Spinal cord (tissue), 10 donors: ENCODE data around the gene CCDC122. TPM values are rescaled to one million over a fixed set of nuclear protein-coding genes. Genes with fewer than 3 reads are reported as not detected.
A peak's percentile ranks its signal among the peaks of the same experiment; 100 is the strongest.

ENCODE experiments used
- DNase-seq, 6 donors: peaks; one replicate each; pipeline versions ENCODE4 v3.0.0 to v3.0.0-alpha.2; 2013 to 2015; ENCODE audit warnings: low spot score in 6 of 6, low read depth in 4 of 6
- H3K27ac ChIP-seq: one replicate; pipeline ENCODE4 v1.5.1; 2013; ENCODE audit warnings: low read depth, low read length, control low read depth
- H3K27me3 ChIP-seq: one replicate; pipeline ENCODE4 v1.6.1; 2013; ENCODE audit warnings: low read length; ENCODE audit not compliant: control insufficient read depth, insufficient read depth
- H3K36me3 ChIP-seq: one replicate; pipeline ENCODE4 v1.6.1; 2013; ENCODE audit warnings: low read length; ENCODE audit not compliant: control insufficient read depth, insufficient read depth
- H3K4me1 ChIP-seq: one replicate; pipeline ENCODE4 v1.6.1; 2013; ENCODE audit warnings: low read length; ENCODE audit not compliant: control insufficient read depth, insufficient read depth
- H3K4me3 ChIP-seq: one replicate; pipeline ENCODE4 v1.5.1; 2013; ENCODE audit warnings: low read depth, low read length, control low read depth
- H3K9me3 ChIP-seq: one replicate; pipeline ENCODE4 v1.6.1; 2013; ENCODE audit warnings: low read length; ENCODE audit not compliant: control insufficient read depth, insufficient read depth
- WGBS: methylation state at CpG from one replicate; pipeline ENCODE4 v1.1.5; 2013; ENCODE audit warnings: missing lambda C conversion rate; ENCODE audit not compliant: insufficient coverage; 5-methylcytosine and 5-hydroxymethylcytosine counted together
- polyA plus RNA-seq, 2 donors: library from polyadenylated mRNA; unstranded; fragments of 120-200 nt; gene quantifications; one replicate each; pipeline ENCODE4 v1.2.1, GENCODE V29; 2013; ENCODE audit not compliant: insufficient read length in 2 of 2
- total RNA-seq, 2 donors: library from RNA; depleted of rRNA in 1 of 2; stranded (reverse); fragments of 120-200 nt in 1 of 2; fragments of >200 nt in 1 of 2; gene quantifications; one replicate each; pipeline versions ENCODE4 v1.2.3 to v1.2.4, GENCODE V29; 2013 to 2014
- donor health status: healthy.

CCDC122 gene
- total and polyA plus RNA-seq, 4 donors: 4.7 to 7.5 (median 6.3) TPM

DNA sequence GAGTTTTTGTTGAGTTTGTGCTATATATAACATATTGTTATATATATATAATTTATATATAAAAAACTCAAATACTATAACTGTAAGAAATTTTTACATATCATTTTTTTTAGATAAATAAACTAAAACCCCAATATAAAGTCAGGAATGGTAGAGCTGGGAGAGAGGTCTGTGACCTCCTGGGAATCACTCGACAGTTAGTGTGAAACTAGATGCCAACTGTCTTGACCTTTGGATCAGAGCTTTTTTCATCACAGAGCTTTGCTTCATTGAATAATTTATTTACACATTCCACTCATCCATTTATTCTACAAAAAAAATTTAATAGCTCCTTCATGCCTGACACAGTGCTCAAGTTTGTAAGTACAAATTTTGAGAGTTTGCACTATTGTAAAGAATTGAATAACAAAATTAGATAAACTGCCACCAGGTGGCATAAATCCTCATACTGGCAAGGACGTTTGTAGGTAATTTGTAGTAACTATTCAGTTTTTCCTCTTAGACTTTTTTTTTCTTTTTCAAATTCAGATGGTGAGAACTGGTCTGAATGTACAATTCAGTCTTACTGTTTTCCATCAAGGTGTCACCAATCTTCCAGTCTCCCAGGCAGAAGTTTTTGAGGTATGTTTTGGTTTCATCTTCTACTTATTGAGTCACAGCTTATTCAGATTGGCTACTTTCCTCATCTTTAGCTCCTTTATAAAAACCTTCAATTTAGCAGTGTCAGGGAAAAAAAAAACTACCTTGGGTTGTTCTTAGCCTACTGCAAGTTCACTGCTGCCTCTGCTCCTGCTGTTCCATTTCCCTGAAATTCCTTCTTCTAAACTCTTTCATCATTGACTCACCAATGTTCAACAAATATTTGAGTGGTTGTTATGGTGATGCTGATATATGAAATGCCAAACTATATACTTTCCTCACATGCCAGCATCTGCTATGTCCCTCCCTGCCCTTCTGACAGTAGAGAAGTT, 28.9 kb upstream of the CCDC122 start:
- WGBS: no CpG with 5 or more reads among the region's 2 CpGs
- H3K36me3 ChIP-seq: no peaks in the 10 kb centered on the region
- peak; percentile 24 to 91 (median 47) for DNase-seq

DNA sequence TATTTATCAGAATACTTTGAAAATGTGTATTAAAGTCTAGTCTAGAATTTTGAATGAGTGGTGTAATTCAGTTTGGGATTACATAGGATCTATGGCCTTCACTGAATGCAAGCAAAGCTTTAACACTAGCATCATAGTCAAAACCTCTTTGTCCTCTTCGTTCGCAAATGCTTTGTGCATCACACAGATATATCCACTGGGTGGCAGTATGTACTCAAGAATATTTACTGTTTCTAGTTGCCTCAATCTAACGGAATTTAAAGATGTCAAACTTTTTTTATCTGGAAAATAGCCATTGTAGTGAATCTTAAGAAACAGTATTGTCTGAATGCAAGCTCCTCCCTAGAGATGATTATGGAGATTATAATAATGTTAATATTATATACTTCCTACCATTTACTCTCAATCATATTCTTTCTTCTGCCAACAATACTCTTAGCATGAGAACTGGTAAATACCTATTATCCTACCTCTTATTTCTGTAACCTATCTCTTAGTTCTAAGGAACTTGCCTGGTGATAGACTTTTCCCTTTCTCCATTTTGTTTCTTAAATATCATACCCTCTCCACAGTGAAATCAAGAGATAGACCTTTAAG, 26.0 kb upstream of the CCDC122 start:
- Histone ChIP-seq H3K9me3 (no peaks in the 10 kb centered on the region), H3K27me3 (no peaks in the 10 kb centered on the region), H3K36me3 (no peaks in the 10 kb centered on the region), H3K4me1 (no peaks in the 10 kb centered on the region), H3K4me3 (no peak overlapping the region), H3K27ac (no peak overlapping the region)
- DNase-seq: peak; percentile 58 to 95 (median 67)
- no CpG with 5 or more reads among the region's 3 CpGs for WGBS

More for the DNA sequence above, 28.9 kb upstream of the CCDC122 start:
- Histone ChIP-seq H3K27ac (no peak overlapping the region), H3K4me3 (no peak overlapping the region), H3K9me3 (no peaks in the 10 kb centered on the region), H3K4me1 (no peaks in the 10 kb centered on the region), H3K27me3 (no peaks in the 10 kb centered on the region)

DNA sequence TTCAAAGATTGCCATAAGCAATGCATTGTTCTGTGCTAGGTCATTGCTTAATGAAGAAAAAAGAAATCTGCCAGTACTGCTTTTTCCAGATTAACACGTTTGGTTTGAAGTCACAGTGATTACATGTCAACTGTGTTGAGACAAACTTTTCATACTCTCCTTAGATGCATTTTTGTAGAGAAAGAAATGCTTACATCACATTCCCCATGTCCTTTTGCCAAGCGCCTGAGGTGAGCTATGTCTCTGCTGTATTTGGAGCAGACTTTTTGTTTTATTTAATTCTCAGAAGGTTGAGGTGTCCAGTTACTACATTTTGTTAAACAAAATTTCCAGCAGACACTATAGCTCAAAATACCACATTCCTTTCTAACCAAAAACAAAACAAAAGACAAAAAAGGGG, 16.4 kb upstream of the CCDC122 start:
- no peaks in the 10 kb centered on the region for H3K27me3 ChIP-seq
- no peaks in the 10 kb centered on the region for H3K36me3 ChIP-seq
- H3K9me3 ChIP-seq: no peaks in the 10 kb centered on the region
- no peak overlapping the region for H3K4me3 ChIP-seq
- no CpG with 5 or more reads among the region's 2 CpGs for WGBS
- no peak for DNase-seq
- no peaks in the 10 kb centered on the region for H3K4me1 ChIP-seq
- no peak overlapping the region for H3K27ac ChIP-seq

DNA sequence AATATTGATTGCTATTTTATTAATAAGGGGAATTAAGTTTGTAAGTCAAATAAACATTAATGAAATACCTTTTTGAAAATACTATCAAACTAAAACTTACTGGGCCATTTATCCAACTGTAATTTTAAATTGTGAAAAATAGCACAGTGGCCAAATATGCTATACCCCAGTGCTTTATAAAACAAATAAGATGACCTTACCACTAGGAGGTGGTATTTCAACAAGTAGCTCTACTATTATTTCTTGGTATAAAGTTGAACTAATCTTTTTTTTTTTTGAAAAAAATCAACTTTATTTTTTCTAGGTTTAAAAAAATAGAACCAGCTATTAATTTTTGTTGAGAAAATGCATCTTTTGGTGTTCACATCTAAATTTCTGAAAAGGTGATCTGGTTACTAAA, 14.9 kb upstream of the CCDC122 start:
- Histone ChIP-seq H3K36me3 (no peaks in the 10 kb centered on the region), H3K27ac (no peak overlapping the region), H3K4me1 (no peaks in the 10 kb centered on the region), H3K9me3 (no peaks in the 10 kb centered on the region), H3K27me3 (no peaks in the 10 kb centered on the region), H3K4me3 (no peak overlapping the region)
- DNase-seq: no peak

DNA sequence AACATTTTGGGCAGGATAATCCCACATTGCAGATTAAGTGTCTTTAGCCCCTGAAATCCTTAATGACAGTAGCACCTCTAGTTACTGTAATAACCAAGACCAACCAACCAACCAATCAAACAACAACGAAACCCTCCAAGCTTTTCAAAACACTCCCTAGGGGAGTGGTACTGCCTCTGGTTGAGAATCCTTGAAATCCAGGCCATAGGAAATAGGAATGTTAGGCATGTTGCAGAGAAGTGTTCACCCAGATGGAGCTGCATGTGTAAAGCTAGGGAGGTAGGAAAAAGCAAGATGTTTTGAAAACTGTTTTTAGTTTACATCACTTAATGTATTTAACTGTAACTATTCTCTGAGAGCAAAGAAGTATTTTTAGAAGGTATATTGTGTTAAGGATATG, 4.7 kb upstream of the CCDC122 start:
- H3K9me3 ChIP-seq: no peaks in the 10 kb centered on the region
- no peaks in the 10 kb centered on the region for H3K36me3 ChIP-seq
- H3K27me3 ChIP-seq: peaks cover 4% of the 10 kb centered on the region
- DNase-seq: peak in 1 of 6 donors; percentile 25
- H3K4me3 ChIP-seq: no peak overlapping the region
- H3K4me1 ChIP-seq: peaks cover 5% of the 10 kb centered on the region
- WGBS: no CpG with 5 or more reads among the region's 1 CpG
- no peak overlapping the region for H3K27ac ChIP-seq

DNA sequence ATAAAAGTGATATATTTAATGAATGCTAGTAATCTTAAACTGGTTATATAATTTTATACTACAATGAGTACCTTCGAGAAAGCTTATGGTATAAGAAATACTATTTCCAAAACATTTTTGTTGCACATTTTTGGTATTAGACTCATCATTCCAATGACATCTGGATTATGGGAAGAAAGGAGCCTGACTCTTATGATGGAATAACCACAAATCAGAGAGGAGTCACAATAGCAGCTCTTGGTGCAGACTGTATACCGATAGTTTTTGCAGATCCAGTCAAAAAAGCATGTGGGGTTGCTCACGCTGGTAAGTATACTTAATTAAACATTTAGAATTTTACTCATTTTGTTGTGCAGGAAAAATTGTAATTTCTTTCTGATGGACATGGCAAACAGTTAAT, 4.1 kb upstream of the CCDC122 start:
- peaks cover 4% of the 10 kb centered on the region for H3K27me3 ChIP-seq
- no peak overlapping the region for H3K4me3 ChIP-seq
- H3K9me3 ChIP-seq: no peaks in the 10 kb centered on the region
- H3K27ac ChIP-seq: no peak overlapping the region
- peaks cover 9% of the 10 kb centered on the region for H3K4me1 ChIP-seq
- no CpG with 5 or more reads among the region's 3 CpGs for WGBS
- DNase-seq: no peak
- no peaks in the 10 kb centered on the region for H3K36me3 ChIP-seq

DNA sequence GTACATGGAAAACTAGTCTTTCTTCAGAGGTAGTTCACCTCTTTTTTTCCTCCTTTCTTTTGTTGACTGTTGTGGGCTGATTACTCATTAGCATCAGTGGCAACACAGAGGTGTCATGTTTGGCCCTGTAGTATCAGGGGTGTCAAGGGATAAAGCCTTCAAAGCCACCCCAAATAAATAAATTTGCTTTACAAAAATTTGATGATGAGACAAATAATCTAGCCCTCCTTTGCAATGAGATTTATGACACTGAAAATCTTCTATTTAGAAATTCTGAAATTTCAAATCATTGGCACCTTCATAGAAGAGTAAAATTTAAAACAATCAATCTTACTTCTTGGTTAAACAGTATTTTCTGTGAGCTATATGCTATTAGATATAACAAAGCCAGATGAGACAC, 2.0 kb upstream of the CCDC122 start:
- H3K4me1 ChIP-seq: peaks cover 9% of the 10 kb centered on the region
- no peak overlapping the region for H3K4me3 ChIP-seq
- H3K27me3 ChIP-seq: peaks cover 4% of the 10 kb centered on the region
- H3K9me3 ChIP-seq: no peaks in the 10 kb centered on the region
- no peak for DNase-seq
- H3K27ac ChIP-seq: no peak overlapping the region
- no peaks in the 10 kb centered on the region for H3K36me3 ChIP-seq

DNA sequence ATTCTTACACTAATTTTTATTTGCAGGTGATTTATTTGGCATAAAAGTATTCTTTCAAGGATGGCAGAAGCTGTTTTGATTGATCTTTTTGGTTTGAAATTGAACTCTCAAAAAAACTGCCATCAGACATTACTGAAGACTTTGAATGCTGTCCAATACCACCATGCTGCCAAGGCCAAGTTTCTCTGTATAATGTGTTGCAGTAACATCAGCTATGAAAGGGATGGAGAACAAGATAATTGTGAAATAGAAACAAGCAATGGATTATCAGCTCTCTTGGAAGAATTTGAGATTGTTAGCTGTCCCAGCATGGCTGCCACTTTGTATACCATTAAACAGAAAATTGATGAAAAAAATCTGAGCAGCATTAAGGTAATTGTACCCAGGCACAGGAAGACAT, 1.4 kb upstream of the CCDC122 start:
- H3K4me1 ChIP-seq: peaks cover 9% of the 10 kb centered on the region
- H3K4me3 ChIP-seq: no peak overlapping the region
- H3K27me3 ChIP-seq: peaks cover 4% of the 10 kb centered on the region
- peak in 2 of 6 donors; percentile 22 to 69 for DNase-seq
- H3K36me3 ChIP-seq: no peaks in the 10 kb centered on the region
- H3K9me3 ChIP-seq: no peaks in the 10 kb centered on the region
- H3K27ac ChIP-seq: no peak overlapping the region

DNA sequence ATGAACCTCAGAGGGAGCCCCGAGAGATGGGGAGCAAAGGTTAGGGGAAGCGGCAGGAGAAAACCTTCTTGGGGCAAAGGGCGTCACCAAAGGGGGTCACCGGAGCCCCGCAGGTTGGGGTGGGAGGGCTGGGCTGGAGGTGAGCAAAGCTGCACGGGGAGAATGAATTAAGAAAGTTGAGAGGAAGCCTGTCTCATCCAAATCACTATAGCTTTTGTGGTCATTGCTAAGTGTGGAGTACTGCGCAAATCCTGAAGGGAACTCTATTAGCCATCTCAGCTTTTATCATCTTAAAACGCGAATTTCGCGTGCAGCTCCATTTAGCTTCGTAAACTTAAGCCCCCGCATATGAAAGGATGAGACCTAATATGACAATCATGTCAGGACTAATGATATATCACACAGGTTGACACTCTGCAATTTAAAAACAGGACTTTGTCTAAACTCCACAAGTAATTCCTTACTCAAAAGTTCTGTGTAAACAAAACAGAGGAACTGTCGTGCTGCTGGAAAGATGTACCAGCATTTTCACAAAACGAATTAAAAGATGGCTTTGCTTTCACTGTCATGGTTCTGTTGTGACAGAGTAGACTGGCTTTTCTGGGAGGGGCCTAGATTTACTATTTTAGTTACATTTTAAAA, 795 bp upstream of the CCDC122 start:
- no peak overlapping the region for H3K27ac ChIP-seq

More for the DNA sequence above, 795 bp upstream of the CCDC122 start:
- peaks cover 4% of the 10 kb centered on the region for H3K27me3 ChIP-seq
- H3K4me1 ChIP-seq: peaks cover 9% of the 10 kb centered on the region
- DNase-seq: peak in 2 of 6 donors; percentile 34 to 49
- no peaks in the 10 kb centered on the region for H3K9me3 ChIP-seq
- WGBS: 24% methylated on average over 5 of the region's 15 CpGs
- peak overlapping the region; percentile 69 for H3K4me3 ChIP-seq
- no peaks in the 10 kb centered on the region for H3K36me3 ChIP-seq
